ENCODE data around the gene RAP2C. TPM values are rescaled to one million over a fixed set of nuclear protein-coding genes. Genes with fewer than 3 reads are reported as not detected.

The RAP2C gene
- total and polyA plus RNA-seq, 2 donors (not counting 3 experiments of a cell fraction or from before 2014, with no cell fraction given): 5.5 to 22.2 TPM

DNA sequence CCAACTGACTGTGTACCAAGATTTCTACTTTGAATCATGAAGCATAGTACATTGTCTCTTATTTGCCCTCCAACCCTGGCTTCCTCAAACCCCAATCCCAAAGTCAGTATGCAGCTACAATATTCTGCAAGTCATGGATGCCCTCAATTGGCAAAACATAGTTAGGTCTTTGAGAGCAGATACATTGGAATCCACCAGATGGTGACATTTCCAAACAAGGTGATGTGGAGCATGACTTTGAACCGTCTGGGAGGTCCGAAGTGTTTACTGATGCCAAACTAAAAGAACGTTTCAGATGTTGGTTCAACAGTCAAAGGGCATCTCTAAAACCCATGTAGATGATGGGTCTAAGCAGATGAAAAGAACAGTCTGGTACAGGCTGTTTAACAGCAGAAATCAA, 47.8 kb downstream of the RAP2C start:
- H3K4me3 ChIP-seq (replicated peaks in 1 of 3; ENCODE audit: insufficient read depth in 1 of 3, low read depth in 1 of 3, low read length in 3 of 3): no peak overlapping the region
- DNase-seq (ENCODE audit: low read depth, low spot score) (peak; percentile 30), FAIRE-seq (peak; percentile 8)
- H4K20me1 ChIP-seq (replicated peaks; ENCODE audit: control insufficient read depth, extremely low read depth, insufficient read depth, low read length): no peaks in the 10 kb centered on the region
- ChIA-PET CTCF (interaction anchor here (0.7 to 1.8 kb wide), 5 partner anchors 14 to 317 kb away, joined by 3 to 23 read pairs (median 4); partner anchors contain the start of gene RAP2C), POLR2A (no interaction called here)
- TF ChIP-seq MYC (IDR thresholded peaks at IDR 0.05; ENCODE audit: low read depth, low read length): no peak
- no peak for TF ChIP-seq POLR2AphosphoS5 (IDR thresholded peaks at IDR 0.05; ENCODE audit: insufficient read depth, low read depth, low read length)
- peak in 1 of 2 donors; percentile 16 for TF ChIP-seq CTCF (IDR thresholded peaks at IDR 0.05; ENCODE audit: extremely low read depth in 1 of 2, insufficient read depth in 1 of 2, low read depth in 1 of 2, low read length in 2 of 2)
- no peak for TF ChIP-seq JUN (IDR thresholded peaks at IDR 0.05; ENCODE audit: borderline replicate concordance, insufficient read depth, insufficient read length, low read depth)
- no peaks in the 10 kb centered on the region for H3K9me1 ChIP-seq (replicated peaks; ENCODE audit: control insufficient read depth, extremely low read depth, insufficient read depth, low read length)
- no peak overlapping the region for H3K4me2 ChIP-seq (ENCODE audit: insufficient read depth, low read length)
- H3K9ac ChIP-seq (replicated peaks; ENCODE audit: extremely low read depth, insufficient read depth, low read length): no peak overlapping the region
- peaks cover 0 to 2% of the 10 kb centered on the region in 2 experiments for H3K27me3 ChIP-seq (ENCODE audit: control insufficient read depth in 2 of 2, insufficient read depth in 2 of 2, low read length in 2 of 2)
- H3K9me3 ChIP-seq (replicated peaks; ENCODE audit: control insufficient read depth, insufficient read depth, low read length): no peaks in the 10 kb centered on the region
- dilution Hi-C loops (cut with MboI; ENCODE audit: extremely low pct_ligation_motif_present, low sequenced_read_pairs): no loop called here
- no peak overlapping the region for H2AFZ ChIP-seq (ENCODE audit: low read depth, low read length)
- intact Hi-C loops (cut with micrococcal nuclease): loop anchor here (1.0 kb wide), 1 partner anchor 48 kb away; the partner anchor contains the start of gene RAP2C
- H3K27ac ChIP-seq (ENCODE audit: insufficient read depth, low read depth, low read length): no peak overlapping the region
- BruUV-seq (replicated peaks): no TSS peak
- H3K79me2 ChIP-seq (ENCODE audit: control insufficient read depth, insufficient read depth, low read length): no peaks in the 10 kb centered on the region
- no peaks in the 10 kb centered on the region for H3K36me3 ChIP-seq (ENCODE audit: control insufficient read depth in 2 of 2, extremely low read depth in 1 of 2, insufficient read depth in 2 of 2, low read length in 2 of 2)
- no peaks in the 10 kb centered on the region for H3K4me1 ChIP-seq (ENCODE audit: control insufficient read depth, extremely low read depth, insufficient read depth, low read length)

DNA sequence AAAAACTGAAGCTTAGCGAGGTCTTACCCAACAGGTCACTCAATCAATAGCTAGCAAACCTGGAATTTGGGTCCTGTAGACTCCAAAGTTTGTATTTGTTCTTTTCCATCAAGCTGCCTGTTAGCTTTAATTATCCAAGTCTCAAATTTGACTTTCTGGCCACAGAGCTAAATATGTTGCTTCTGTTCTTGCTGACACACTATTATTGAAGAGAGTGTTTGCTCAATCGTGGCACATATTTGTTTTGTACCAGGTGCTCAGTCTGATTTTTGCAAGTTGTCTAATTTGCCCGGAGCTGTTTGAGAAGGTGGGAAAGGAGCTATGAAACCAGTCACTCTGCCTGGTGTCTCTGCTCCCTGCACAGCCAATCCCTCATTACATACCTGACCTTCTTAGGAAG, 49.7 kb downstream of the RAP2C start:
- Histone ChIP-seq H3K9ac (replicated peaks; ENCODE audit: extremely low read depth, insufficient read depth, low read length) (no peak overlapping the region), H3K4me3 (replicated peaks in 1 of 3; ENCODE audit: insufficient read depth in 1 of 3, low read depth in 1 of 3, low read length in 3 of 3) (no peak overlapping the region), H3K4me2 (ENCODE audit: insufficient read depth, low read length) (no peak overlapping the region), H3K4me1 (ENCODE audit: control insufficient read depth, extremely low read depth, insufficient read depth, low read length) (no peaks in the 10 kb centered on the region), H3K27ac (ENCODE audit: insufficient read depth, low read depth, low read length) (no peak overlapping the region), H4K20me1 (replicated peaks; ENCODE audit: control insufficient read depth, extremely low read depth, insufficient read depth, low read length) (no peaks in the 10 kb centered on the region), H3K9me3 (replicated peaks; ENCODE audit: control insufficient read depth, insufficient read depth, low read length) (no peaks in the 10 kb centered on the region), H3K79me2 (ENCODE audit: control insufficient read depth, insufficient read depth, low read length) (no peaks in the 10 kb centered on the region), H3K36me3 (ENCODE audit: control insufficient read depth in 2 of 2, extremely low read depth in 1 of 2, insufficient read depth in 2 of 2, low read length in 2 of 2) (no peaks in the 10 kb centered on the region), H3K27me3 (ENCODE audit: control insufficient read depth in 2 of 2, insufficient read depth in 2 of 2, low read length in 2 of 2) (peaks cover 0 to 2% of the 10 kb centered on the region in 2 experiments), H3K9me1 (replicated peaks; ENCODE audit: control insufficient read depth, extremely low read depth, insufficient read depth, low read length) (no peaks in the 10 kb centered on the region), H2AFZ (ENCODE audit: low read depth, low read length) (no peak overlapping the region)
- POLR2A ChIA-PET: no interaction called here
- CTCF ChIA-PET: interaction anchor here (0.7 kb wide), 1 partner anchor 98 kb away, joined by 3 read pairs; no protein-coding TSS in a partner anchor
- dilution Hi-C loops (cut with MboI; ENCODE audit: extremely low pct_ligation_motif_present, low sequenced_read_pairs): no loop called here
- BruUV-seq (replicated peaks): no TSS peak
- intact Hi-C loops (cut with micrococcal nuclease): no loop called here
- TF ChIP-seq POLR2A (IDR thresholded peaks at IDR 0.05; ENCODE audit: low read depth, low read length) (no peak), FOS (IDR thresholded peaks at IDR 0.05; ENCODE audit: borderline replicate concordance, insufficient read depth, low read length) (no peak), EZH2 (IDR thresholded peaks at IDR 0.05; ENCODE audit: borderline replicate concordance, low read depth, low read length, severe bottlenecking) (no peak), MAX (IDR thresholded peaks at IDR 0.05; ENCODE audit: insufficient read depth, insufficient read length) (no peak), MYC (IDR thresholded peaks at IDR 0.05; ENCODE audit: low read depth, low read length) (no peak), CTCF (IDR thresholded peaks at IDR 0.05; ENCODE audit: extremely low read depth in 1 of 2, insufficient read depth in 1 of 2, low read depth in 1 of 2, low read length in 2 of 2) (no peak), GATA2 (IDR thresholded peaks at IDR 0.05; ENCODE audit: insufficient read depth, insufficient read length, low read depth, low read length) (no peak), JUN (IDR thresholded peaks at IDR 0.05; ENCODE audit: borderline replicate concordance, insufficient read depth, insufficient read length, low read depth) (no peak), POLR2AphosphoS5 (IDR thresholded peaks at IDR 0.05; ENCODE audit: insufficient read depth, low read depth, low read length) (no peak)
- DNase-seq (ENCODE audit: low read depth, low spot score) (no peak), FAIRE-seq (no peak)
